ENCODE data around the gene ARHGAP9. TPM values are rescaled to one million over a fixed set of nuclear protein-coding genes. Genes with fewer than 3 reads are reported as not detected.

ARHGAP9 gene
- 28.7 TPM for total RNA-seq

DNA sequence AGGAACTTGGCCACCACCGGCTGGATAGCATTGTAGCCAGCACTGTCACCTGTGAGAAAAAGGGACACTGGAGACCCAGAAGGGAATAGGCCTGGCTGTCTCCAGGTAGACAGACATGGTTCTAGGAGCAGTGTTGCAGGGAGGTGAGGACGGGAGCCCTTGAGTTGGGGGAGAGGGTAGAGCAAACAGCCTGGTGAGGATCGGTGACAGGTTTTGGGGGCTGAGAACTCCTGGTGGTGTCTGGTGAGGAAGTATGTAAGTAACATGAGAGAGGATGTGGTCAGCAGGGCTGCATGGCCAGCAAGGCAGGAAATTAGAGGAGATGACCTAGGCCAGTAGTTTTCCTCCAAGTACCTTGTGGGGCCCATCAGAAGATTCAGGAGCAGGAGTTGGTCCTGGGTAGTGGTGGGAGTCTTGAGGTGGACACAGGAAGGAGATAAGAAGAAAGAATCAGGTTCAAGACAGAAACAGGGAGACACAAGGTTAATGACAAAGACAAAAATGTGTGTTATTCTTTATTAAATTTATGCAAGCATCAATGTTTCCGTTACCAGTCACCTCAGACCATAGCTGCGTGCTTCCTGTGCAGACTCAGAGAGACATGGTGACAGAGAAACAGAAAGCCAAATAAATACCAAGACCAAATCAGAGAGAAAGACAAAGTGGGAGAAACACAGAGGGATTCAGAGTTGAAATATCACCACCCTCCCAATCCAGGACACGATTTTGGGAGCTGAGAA lies at the start of gene ARHGAP9:
TSS of gene ARHGAP9 (minus strand) at position 491 of the 740 bp plus-strand sequence. CDS start at position 31, 460 bp downstream.
- H3K27ac ChIP-seq: peak within 1 kb of the TSS; percentile 33
- intact Hi-C loops (cut with DNase I): no loop called here
- no peaks in the 10 kb centered on the region for H3K9me3 ChIP-seq
- peaks cover 18% of the 10 kb centered on the region for H3K4me1 ChIP-seq
- TF ChIP-seq, protein P1, sequence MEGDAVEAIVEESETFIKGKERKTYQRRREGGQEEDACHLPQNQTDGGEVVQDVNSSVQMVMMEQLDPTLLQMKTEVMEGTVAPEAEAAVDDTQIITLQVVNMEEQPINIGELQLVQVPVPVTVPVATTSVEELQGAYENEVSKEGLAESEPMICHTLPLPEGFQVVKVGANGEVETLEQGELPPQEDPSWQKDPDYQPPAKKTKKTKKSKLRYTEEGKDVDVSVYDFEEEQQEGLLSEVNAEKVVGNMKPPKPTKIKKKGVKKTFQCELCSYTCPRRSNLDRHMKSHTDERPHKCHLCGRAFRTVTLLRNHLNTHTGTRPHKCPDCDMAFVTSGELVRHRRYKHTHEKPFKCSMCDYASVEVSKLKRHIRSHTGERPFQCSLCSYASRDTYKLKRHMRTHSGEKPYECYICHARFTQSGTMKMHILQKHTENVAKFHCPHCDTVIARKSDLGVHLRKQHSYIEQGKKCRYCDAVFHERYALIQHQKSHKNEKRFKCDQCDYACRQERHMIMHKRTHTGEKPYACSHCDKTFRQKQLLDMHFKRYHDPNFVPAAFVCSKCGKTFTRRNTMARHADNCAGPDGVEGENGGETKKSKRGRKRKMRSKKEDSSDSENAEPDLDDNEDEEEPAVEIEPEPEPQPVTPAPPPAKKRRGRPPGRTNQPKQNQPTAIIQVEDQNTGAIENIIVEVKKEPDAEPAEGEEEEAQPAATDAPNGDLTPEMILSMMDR (IDR thresholded peaks at IDR 0.05): no peak
- TF ChIP-seq POLR2AphosphoS5 (IDR thresholded peaks at IDR 0.05; ENCODE audit: insufficient read depth in 1 of 2, low read depth in 1 of 2) (no peak), POLR2A (IDR thresholded peaks at IDR 0.05) (no peak)
- H3K36me3 ChIP-seq: no peaks in the 10 kb centered on the region
- H3K27me3 ChIP-seq: peaks cover 11% of the 10 kb centered on the region
- H3K4me3 ChIP-seq: no peak within 1 kb of the TSS
- DNase-seq (ENCODE audit: extremely low spot score in 2 of 2): no peak

DNA sequence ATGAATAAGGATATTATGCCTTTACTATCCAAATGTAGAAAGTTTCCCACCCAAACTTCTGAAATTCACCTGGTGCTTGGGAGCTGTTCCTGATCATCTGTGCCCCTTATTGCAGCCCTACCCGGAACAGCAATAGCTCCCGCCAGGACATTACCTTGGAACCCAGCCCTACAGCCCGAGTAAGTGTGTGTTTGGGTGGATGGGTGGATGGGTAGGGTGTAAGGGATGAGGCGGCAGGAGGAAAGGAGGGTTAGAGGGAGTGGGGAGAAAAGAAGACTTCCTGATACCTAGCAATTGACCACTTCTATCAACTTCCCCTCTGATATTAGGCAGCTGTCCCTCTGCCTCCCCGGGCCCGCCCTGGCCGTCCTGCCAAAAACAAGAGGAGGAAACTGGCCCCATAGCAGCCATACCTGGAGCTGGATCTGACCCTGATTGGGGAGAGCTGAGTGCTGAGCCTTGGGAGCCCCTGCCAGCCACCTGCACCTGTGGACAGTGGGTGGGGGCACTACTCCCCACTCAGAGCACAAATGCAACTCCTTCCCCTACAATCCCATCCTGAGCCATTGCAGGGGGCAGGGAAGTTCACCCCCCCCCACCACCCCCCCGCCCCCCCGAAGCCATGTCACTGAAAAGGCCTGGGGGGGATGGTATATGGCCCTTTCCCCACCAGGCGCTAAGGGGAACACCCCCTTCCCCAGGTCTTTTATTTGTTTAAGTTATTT lies 49.3 kb upstream of the ARHGAP9 start:
- Histone ChIP-seq H3K9me3 (no peaks in the 10 kb centered on the region), H3K36me3 (peaks cover 3 to 91% of the 10 kb centered on the region in 2 donors), H3K27me3 (no peaks in the 10 kb centered on the region), H3K27ac (no peak overlapping the region), H3K4me3 (no peak overlapping the region), H3K4me1 (peaks cover 30% of the 10 kb centered on the region)
- no peak for DNase-seq (ENCODE audit: extremely low spot score in 2 of 2)
- intact Hi-C loops (cut with DNase I): no loop called here
- TF ChIP-seq, protein P1 (IDR thresholded peaks at IDR 0.05): no peak
- TF ChIP-seq POLR2A (IDR thresholded peaks at IDR 0.05): no peak
- no peak for TF ChIP-seq POLR2AphosphoS5 (IDR thresholded peaks at IDR 0.05; ENCODE audit: insufficient read depth in 1 of 2, low read depth in 1 of 2)

DNA sequence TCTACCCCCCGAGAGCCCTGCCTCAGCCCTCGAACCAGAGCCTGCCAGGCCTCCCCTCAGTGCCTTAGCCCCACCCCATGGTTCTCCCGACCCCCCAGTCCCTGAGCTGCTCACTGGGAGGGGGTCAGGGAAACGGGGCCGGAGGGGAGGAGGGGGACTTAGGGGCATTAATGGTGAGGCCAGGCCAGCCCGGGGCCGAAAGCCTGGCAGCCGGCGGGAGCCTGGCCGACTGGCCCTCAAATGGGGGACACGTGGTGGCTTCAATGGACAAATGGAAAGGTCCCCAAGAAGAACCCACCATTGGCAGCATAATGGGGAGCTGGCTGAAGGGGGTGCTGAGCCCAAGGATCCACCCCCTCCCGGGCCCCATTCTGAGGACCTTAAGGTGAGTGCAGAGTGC lies 48.5 kb upstream of the ARHGAP9 start:
- no peak overlapping the region for H3K27ac ChIP-seq
- no peaks in the 10 kb centered on the region for H3K9me3 ChIP-seq
- intact Hi-C loops (cut with DNase I): no loop called here
- no peaks in the 10 kb centered on the region for H3K27me3 ChIP-seq
- no peak overlapping the region for H3K4me3 ChIP-seq
- peaks cover 39% of the 10 kb centered on the region for H3K4me1 ChIP-seq
- peaks cover 3 to 83% of the 10 kb centered on the region in 2 donors for H3K36me3 ChIP-seq
- DNase-seq (ENCODE audit: extremely low spot score in 2 of 2): no peak
- TF ChIP-seq POLR2AphosphoS5 (IDR thresholded peaks at IDR 0.05; ENCODE audit: insufficient read depth in 1 of 2, low read depth in 1 of 2): no peak
- TF ChIP-seq, protein P1 (IDR thresholded peaks at IDR 0.05): no peak
- TF ChIP-seq POLR2A (IDR thresholded peaks at IDR 0.05): no peak

DNA sequence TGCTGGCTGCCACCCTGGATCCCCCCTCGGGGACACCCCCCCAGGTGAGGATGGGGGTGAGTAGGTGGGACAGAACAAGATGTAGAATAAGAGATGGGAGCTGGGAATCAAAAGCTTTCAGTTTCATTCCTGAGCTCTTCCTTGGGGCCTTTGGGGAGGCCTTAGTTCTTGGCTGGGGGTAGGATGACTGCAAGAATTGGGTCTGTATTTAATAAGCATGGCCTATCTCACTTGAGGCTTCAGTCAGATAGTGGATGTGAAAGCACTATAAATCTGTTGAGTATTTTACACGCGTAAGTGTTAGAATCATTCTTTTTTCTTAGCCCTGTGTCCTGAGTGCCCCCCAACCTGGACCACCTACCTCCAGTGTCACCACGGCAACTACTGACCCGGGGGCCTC lies 47.5 kb upstream of the ARHGAP9 start:
- no peak for TF ChIP-seq POLR2A (IDR thresholded peaks at IDR 0.05)
- TF ChIP-seq POLR2AphosphoS5 (IDR thresholded peaks at IDR 0.05; ENCODE audit: insufficient read depth in 1 of 2, low read depth in 1 of 2): no peak
- TF ChIP-seq, protein P1 (IDR thresholded peaks at IDR 0.05): no peak
- H3K4me1 ChIP-seq: peaks cover 41% of the 10 kb centered on the region
- intact Hi-C loops (cut with DNase I): no loop called here
- DNase-seq (ENCODE audit: extremely low spot score in 2 of 2): no peak
- no peak overlapping the region for H3K27ac ChIP-seq
- no peaks in the 10 kb centered on the region for H3K27me3 ChIP-seq
- no peak overlapping the region for H3K4me3 ChIP-seq
- peaks cover 3 to 73% of the 10 kb centered on the region in 2 donors for H3K36me3 ChIP-seq
- H3K9me3 ChIP-seq: no peaks in the 10 kb centered on the region

Measured in vagina (tissue), 2 donors.